GM18861 (cell line): Measurements from ENCODE around the gene CYRIA.

Experiments
- ATAC-seq: cut with Tn5 transposase; IDR thresholded peaks from one replicate; pipeline ENCODE4 v1.9.1; 2021; ENCODE audit not compliant: unreplicated experiment

The CYRIA gene

DNA sequence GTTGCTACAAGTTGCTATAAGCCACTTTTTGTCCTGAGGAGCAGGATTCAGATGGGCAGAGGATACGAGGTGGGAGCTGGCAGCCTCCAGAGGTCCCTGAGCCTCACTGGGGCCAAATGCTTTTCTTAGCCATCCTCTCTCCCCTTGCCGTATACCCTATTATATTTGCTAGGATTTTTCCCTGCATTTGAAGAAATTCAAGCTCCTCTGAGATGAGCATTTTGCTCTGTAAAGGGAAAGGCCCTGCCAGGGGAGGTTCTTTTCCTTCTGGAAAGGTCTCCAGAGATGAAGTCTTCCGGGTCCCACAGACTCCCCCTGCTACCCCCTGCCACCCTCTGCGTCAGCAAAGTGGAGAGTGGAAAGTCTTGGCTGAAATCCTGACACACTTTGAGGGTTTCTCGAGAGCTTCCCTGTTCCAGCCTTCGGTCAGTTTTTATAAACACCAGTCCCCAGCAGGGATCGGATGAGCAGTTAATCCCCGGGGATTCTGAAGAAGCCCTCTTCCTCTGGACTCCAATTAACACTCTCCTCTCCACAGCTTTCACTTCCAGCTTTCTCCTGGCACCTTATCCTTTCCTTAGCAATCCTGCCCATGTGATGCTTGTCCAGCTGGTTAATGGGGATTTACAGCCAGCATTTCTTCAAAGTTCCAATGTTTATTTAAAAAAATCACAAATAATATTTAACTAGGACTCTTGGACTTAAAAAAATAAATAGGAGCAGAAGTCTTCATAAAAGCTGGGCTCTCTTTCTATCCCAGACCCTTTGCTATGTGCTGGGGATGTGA, 13.1 kb downstream of the CYRIA start:
- no peak for ATAC-seq

DNA sequence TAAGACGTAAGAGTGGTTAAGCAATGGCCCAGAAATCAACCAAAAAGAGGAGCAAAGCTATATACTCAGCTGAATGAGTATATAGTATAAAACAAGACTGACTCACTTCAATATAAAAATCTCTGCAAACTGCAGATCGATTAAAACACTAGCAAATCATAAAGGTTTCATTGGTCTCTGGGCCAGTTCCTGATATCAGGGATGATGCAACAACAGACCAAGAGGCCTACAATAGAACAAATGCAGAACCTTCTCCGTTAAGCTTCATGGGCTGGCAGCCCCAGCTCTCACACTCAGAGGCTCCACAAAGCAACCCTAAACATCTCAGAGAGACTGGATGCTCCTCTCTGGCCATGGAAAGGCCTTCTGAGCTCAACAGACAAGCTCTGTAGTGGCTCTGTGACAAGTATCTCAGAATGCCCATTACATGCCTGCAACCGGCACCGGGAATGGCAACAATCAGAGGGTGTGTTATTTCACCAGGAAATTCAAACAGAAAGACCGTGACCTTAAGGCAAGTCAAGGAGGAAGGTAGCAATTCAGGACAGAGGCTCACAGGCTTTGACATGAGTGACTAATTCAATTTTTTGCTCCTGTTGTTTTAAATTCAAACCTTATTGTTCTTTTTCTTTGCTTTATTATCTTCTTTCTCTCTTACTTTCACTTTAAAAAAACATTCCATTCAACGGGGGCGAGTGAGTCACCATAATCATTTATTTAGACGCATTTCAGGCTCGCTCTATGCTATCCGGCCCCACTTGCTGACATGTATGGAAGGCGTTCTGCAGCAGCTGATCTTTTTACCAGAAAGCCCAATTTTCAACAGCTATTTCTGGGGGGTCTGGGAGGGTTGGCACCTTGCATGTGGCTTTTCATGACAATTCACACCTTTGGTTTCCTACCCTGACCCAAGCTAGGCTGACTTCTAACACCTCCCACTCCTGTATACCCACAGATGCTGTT, 15.1 kb downstream of the CYRIA start:
- no peak for ATAC-seq

DNA sequence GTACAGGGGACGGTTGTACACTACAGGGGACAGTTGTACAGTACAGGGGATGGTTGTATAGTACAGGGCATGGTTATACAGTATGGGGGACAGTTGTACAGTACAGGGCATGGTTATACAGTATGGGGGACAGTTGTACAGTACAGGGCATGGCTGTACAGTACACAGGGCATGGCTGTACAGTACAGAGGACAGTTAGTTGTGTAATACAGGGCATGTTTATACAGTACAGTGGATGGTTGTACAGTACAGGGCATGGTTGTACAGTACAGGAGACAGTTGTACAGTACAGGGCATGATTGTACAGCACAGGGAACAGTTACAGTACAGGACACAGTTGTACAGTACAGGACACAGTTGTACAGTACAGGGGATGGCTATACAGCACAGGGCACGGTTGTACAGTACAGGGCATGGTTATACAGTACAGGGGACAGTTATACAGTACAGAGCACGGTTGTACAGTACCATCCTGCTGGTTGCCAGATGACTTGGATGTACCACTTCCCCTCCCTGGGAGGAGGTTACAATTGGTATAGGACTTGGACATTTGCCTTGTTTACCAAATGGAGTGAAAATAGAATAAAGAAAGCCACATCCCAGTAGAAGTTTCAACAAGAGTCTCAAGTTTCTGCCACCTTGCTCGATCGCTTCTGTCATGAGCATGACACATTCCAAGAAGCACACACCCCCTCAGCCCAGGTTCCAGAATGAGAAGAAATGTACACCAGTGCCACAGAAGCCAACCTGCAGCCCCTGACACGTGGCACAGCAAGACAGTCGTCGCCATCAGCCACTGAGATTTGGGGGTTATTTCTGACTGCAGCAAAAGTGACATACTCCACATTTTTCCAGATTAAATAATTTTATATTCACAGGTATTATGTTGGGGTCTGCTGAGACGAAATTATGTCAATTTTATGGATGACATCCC, 16.0 kb downstream of the CYRIA start:
- ATAC-seq: no peak

DNA sequence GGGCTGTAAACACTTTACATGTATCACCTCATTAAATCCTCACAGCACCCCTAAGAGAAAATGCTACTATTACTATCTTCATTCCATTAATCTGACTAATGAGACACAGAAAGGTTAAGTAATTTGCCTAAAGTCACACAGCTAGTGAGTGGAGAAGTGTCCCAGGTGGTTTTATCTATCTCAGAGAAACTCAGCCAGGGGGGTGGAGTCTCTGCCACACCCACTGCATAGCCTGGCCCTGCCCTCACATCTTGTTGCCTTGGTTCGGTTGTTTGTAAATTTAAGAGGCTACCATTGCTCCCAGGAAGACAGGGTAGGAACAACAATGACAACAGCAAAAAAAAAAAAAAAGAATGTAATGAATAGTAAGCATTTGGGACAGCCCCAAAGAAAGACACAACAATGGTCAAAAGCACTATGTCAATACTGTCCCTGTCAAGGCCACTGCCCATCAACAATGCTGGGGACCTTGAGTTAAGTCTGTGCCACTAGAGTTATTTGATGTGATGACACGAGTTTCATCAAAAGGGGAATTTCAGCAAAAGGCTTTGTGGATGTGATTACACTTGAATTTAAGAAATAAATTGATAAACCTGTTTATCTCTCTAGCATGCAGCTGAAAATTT, 17.5 kb downstream of the CYRIA start:
- no peak for ATAC-seq

DNA sequence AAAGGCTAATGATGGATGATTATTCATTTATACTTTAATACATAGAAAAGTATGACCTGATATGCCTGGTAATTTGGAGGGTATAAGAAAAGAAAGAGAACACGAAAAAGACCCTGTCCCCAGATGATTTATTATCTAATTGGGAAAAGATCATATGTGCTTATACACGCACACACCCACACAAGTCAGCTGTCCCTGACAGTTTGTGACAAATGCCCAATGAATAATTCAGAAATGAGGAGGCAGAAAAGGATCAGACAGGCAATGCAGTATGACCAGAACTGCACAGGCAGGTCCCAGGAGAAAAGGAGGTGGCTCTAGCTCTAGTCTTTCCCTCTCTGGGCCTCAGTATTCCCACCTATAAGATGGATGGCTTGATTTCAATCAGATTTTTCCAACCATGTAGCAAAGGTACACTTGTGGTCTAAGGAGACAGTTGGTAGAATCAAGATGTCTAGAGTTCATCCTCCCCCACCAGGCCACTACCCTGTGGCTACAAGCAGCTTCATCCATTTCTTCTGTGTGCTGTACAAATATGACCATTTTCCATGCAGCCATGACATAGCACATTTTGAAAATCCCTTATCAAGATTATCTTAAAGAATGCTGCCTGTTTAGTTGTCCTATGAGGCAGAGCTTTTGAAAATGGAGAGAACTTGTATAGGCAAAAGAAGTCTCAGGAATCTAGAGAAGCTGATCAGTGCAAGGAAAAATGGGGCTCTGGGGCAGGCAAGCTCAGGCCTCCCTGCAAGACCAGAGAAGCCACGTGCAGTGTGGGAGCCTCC, 19.7 kb downstream of the CYRIA start:
- no peak for ATAC-seq

DNA sequence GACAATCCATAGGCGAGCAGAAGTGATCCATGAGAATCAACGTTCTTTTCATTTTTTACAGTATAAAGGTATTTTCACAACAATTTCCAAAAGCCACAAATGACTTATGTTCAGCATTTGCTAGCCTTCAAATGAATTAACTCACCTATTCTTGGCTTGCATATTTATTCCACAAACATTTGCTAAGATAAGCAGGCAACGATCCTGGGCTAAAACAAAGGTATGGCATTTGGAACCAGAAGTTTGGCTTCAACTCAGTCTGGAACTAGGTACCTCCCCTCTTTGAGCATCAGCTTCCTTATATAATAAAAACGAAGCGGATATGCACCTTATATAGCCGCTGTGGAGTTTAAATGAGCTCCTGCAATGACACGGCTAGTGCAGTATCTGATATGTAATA, 20.5 kb downstream of the CYRIA start:
- ATAC-seq: no peak

DNA sequence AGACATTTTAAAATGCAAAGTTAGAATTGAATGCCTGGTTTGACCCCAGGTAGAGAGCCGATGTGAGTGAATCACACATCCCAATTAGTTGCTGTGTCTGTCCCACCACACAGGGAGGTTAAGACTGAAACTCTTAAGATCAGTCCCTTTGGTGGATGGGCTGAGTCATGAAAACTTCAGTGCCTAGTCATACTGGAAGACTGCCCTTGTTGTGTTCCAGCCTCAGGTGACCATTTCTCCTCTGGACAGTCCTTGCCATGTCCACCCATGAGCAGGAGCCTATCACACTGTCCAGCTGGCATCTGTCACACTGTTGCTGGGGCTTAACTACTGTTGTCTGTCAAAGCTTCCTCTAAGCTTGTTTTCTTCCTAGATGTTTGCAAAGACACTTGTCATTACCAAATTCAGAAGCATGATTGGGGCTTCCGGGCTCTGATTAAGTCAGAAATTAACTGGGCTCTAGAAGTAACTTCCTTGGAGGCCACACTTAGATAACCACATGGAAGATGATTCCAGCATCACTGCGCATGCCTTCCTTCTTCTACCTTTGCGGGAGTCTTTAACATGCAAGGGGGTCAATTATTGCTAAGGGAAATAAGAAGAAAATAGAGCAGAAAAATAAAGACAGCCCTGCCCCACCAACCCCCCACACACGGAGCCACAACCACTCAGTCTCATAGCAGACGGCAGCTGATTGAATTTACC, 21.3 kb downstream of the CYRIA start:
- ATAC-seq: no peak

DNA sequence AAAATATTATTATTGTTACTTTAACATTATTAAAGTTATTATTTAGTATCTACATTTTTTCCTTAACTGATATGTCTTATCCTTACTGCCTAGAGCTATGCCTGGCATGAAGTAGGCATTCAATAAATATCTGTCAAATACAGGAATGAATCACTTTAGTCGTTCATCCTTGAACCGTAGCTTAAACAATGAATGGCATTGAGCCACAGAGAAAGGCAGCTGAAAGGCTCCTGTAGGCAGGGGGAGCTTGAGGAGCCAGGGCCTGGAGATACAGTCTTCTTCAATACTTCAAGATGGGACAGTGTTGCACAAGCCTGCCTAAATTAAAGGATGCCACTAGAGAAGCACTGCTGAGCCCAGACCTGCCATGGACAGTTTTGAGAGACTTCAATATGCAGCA, 22.5 kb downstream of the CYRIA start:
- ATAC-seq: no peak

DNA sequence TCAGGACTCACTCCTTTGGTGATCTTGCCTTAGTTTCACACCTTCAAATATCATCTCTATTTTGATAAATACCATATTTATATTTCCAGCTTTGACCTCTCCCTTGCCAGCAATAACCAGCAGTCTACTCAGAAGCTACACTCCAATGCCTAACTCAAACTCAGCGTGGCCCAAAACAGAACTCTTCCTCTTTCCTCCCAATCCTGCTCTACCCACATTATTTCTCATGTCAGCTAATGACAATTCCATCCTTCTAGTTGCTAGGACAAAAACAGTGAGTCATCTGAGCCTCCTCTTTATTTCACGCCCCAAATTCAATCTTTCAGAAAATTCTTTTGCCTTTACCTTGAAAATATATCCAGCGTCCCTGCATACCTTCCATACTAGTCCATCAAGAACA, 23.5 kb downstream of the CYRIA start:
- no peak for ATAC-seq

DNA sequence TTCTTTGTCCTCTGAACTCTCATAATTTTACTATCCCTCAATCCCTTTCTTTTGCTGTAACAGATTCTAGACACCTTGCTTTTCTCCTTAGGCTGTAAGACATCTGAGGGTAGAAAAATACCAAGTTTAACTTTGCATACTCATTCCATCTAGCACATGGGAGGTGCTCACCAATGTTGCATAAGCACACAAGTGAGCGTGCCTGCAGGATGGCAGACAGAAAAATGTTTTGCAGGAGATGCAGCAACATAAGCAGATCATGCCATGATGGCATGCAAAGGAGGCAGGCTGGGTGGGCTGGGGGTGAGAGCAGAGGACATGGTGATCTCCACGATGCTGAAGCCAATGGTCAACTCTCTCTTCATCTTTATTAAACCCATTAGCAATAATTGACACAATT, 24.1 kb downstream of the CYRIA start:
- ATAC-seq: no peak

DNA sequence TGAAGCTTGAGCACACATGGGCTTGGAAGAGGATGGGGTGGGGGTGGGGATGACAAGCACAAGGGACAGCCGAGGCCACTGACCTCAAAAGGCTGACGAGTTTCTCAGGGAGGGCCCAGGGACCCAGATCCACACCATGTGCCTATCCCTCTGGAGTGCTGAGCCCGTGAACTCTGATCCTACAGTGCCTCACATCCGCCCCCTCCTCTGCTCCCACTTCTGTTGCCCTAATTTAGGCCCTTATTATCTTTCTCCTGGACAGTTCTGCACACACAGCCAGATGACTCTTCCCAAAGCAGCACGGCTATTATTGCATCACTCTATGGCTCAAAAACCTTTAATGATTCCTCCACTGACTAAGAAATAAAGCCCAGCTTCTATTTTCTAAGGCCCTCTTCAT, 24.8 kb downstream of the CYRIA start:
- ATAC-seq: no peak

DNA sequence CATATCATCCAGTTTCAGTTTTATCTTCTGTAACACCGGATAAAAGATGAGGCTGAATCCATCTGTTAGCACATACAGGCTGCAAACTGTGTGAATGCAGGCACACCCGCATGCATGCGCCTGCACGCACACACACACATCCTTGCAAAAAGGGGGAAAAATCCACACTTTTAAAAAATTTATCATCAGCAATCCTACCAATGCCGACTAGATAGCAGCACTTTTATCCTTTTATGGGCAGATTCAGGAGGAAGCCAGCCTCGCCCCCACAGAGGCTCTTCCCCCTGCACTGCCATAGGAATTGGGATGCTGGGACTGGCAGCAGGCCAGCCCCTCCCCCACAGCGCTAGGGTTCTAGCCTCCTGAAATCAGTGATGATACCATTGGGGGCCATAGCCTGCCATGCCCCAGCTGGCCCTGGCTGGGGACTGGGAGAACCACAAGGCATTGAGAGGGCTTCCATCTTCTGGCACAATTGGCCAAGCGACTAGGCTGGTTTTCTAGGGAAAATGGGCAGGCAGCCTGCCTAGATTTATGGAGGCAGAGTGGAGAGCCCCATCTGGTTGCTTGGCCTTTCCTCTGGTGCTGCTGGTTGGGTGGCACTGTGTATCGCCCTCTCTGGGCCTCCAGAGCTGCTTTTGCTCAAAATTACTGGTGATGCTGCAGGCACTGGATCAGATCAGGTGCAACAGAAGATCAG, 25.5 kb downstream of the CYRIA start:
- no peak for ATAC-seq

DNA sequence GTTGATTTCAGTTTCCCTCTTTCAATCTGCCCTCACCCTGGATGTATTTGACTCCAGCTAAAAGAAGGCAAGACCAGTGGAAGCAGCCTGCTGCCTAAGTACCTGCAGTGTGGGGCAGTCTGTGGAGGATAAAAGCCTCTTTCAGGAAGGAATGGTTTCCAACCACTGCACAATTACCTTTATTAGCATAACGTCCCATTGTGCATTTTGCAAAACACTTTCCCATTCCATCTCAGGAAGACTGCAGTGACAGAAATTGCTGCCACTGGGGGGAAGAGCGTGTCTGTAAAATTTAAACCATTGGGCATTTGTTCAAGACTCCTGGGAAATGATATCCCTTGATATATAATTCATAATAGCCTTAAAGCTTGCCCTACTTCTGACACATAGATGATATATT, 26.2 kb downstream of the CYRIA start:
- ATAC-seq: no peak

DNA sequence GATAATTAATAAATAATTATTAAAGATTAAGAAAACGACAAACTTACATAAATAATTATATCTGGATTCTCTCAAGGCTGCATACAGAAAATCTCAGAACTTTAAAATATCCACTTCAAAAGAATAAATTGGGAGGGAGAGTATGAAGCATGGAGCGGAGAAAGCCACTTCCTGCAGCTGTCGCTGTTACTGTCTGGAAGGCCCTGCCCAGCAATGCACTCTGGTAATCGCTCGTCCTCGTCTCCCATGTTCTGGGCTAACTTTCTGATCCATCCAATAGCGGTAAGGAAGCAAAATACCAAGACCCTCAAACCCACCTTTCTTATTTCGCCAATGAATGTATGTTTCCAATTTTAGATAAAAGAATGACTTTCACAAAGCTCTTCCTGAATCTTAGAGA, 26.7 kb downstream of the CYRIA start:
- no peak for ATAC-seq

DNA sequence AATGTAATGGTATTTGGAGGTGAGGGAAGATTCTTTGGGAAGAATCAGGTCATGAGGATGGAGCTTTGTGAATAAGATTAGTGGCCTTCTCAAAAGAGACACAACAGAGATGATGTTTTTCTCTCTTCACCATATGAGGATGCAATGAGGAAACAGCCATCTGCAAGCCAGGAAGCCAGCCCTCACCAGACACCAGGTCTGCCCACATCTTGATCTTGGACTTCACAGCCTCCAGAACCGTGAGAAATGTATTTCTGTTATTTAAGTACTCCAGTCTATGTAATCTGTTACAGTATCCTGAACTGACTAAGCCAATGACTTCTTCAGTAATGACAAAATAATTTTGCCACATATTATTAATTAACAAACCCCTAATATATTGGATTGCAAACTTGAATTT, 28.3 kb downstream of the CYRIA start:
- ATAC-seq: no peak

DNA sequence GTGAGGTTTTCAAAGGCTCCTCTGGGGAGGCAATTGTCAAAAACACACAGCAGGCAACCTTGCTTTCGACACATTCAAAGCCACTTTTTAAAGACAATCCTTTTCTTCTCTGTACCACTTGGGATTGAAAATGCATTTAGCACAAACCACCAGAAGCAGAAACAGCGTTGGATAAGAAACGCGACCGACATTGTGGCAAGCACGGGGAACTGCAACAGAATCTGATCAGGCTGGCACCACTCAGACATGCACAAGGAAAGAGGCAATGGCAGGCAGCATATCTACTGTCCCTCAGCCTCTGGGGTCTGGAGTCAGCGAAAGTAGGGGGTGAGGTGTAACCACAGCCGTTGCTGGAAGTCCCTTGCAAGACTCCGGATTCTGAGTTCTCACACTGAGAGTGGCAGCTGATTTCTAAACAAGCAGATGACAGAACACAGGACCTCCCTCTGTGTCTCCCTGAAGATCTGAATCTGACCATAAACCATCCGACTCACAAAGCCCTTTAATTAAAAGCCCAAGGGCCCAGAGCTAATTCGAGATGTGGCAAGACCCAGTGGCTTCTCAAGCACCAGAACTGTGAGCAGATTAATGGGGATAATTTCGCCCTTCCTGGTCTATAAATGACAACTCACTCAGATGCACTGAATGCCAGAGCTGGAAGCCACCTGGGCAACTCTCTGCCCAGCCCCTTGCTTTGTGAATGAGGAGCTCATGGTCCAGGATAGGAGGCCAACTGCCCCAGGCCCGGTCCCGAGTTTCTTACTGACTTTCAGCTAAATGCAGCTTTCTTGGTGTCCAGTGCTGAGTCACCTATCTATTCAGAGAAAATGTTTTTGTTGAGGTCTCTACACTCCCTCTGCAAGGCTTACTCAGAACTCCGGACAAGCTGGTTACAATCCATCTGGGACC, 29.6 kb downstream of the CYRIA start:
- no peak for ATAC-seq

DNA sequence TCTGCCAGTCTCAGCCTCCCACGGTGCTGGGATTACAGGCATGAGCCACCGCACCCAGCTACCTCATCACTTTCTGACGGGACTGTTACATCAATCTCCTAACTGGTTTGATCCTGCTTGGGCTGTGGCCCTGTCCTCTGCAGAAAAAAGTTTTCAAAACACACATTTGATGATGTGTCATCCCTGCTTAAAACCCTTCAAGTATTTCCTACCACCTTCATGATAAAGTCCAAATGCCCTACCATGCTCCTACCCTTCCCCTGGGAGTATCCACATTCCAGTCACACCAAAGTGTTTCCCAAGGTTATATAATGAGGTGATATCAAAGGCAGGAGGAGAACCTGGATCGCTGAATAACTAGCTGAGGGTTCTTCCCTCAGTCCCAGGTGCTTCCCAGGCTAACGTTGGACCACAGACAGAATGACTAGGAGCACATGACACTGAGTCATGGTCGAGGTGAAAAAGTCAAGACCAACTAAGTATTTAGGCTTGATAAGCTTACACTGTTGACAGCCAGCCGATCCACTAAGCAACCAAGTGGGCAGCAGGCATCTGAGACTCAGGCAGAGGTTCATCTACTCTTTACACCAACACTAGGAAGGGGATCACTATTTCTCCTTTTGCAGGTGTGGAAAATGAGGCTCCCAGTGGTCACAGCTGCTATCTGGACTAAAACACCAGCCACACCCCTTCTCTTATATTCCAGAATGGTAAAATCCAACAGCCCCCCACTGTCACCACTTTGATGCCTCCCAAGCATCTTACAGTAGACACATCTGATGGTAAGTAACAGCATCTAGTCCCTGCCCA, 31.8 kb downstream of the CYRIA start:
- no peak for ATAC-seq
